Eye (tissue), 1 donor: ENCODE measurements around the gene PRAMEF15.
"Not testable (repeated sequence)": the region's sequence is repeated elsewhere in the genome, so short reads cannot be mapped to it uniquely, and the experiment has no call there.

Experiments used
- DNase-seq: peaks from one replicate; pipeline ENCODE4 v3.0.0-alpha.2; 2015

PRAMEF15 gene

GRCh38 chr1:13315281-13315680 is at the start of gene PRAMEF15:
PRAMEF15 (plus strand) TSS chr1:13315581; CDS start chr1:13318408, 2,827 bp downstream.
- not testable (repeated sequence) for DNase-seq

- DNase-seq = not testable (repeated sequence)
Measured at GRCh38 chr1:13277016-13277415, 38.4 kb upstream of the PRAMEF15 start.

DNA sequence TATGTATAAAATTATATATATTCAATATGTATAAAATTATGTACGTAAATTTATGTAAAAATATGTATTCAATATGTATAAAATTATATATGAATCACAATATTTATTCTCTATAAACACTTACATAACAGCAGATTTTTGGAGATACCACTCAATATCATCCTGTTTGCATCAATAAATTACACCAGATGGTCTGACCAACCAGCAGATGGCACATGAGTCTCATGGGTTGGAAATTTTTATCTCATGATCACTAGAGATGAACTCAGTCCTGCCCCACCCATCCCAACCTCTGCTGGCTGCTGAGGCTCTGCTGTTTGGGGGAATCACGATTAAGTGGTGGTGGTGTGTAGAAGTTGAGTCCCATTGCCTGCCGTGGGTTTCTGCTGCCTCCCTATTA is 35.8 kb upstream of the PRAMEF15 start:
- not testable (repeated sequence) for DNase-seq

DNA sequence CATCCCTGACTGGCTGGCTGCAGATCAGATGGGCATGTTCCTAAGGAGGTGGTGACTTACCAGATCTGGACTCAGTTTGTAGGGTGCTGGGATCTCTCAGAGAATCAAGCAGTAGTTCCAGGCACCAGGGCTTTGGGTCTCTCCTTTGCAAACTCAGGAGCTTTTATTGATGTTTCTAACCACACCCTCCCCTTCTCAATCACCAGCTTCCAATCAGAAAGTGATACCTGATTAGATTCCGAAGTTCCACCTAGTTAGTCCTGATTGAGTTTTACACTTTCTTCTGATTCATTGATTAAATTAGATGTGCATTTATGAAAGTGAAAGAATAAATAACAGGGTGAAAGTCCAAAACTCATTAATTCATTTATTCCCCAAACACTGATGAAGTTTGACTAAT is 30.3 kb upstream of the PRAMEF15 start, which contains the start of gene PRAMEF8:
Gene PRAMEF8, minus strand, starts transcription at position 101 of the 400 bp plus-strand sequence. CDS start 1,046 bp downstream, outside the sequence.
- DNase-seq = not testable (repeated sequence)

DNA sequence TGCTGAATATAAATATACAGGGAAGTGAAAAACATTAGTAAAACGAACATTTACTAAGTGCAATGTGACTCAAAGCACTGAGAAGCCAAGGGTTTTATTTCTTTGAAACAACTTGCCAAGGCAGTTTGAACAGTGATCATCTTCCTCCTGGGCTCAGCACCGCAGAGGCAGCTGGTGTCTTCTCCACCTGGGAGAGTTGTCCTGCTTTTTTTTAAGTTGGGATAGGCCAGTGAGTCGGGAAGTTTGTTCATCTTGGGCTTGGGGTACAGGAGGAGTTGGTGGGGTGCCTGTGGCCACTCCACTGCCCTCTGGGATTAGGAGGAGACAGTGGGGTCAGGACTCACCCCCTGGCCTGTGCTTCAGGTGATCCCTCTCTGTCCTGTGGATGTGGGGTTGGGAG is 26.4 kb upstream of the PRAMEF15 start:
- not testable (repeated sequence) for DNase-seq

- not testable (repeated sequence) for DNase-seq
Measured at GRCh38 chr1:13297216-13297931, 18.0 kb upstream of the PRAMEF15 start.

GRCh38 chr1:13298699-13299098 is 16.7 kb upstream of the PRAMEF15 start:
- DNase-seq = not testable (repeated sequence)

DNA sequence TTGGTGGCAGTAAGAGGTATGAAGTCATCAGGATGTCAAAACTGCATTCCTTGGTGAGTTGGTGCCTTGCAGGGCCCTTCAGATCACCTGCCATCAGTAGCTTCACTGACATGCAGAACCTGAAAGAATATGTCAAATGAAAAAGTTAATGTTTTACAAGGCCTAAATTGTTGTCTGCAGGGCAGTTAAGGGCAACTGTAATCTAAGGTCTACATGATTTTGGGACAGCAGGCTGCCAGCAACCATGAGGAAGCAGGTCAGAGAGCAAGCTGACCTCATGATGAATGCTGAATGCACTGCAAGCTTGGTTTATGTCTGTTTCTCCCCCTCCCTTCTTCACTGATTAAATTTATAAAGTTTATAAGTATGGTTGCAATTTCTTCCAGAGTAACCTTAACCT is 13.2 kb upstream of the PRAMEF15 start:
- not testable (repeated sequence) for DNase-seq

DNA sequence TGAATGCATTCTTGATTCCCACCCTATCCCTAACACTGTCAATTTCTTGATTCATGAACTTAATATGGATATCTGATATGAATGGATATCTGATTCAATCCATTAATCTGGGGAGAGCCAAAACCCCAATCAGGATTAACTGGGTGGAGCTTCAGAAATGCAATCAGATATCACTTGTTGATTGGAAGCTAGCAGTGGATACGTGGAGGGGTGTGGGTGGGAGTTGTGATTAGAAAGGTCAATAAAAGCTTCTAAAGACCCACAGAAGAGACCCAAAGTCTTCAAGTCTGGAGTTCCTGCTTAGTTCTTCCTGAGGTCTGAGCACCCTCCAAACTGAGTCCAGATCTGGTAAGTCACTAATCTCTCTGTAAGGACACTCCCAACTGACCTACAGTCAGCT is 12.1 kb upstream of the PRAMEF15 start, which contains the start of gene PRAMEF33:
Gene PRAMEF33, plus strand, starts transcription at position 301 of the 400 bp plus-strand sequence. CDS start 2,416 bp downstream, outside the sequence.
- DNase-seq = not testable (repeated sequence)

GRCh38 chr1:13342496-13342895 is 27.1 kb downstream of the PRAMEF15 start:
- not testable (repeated sequence) for DNase-seq

DNA sequence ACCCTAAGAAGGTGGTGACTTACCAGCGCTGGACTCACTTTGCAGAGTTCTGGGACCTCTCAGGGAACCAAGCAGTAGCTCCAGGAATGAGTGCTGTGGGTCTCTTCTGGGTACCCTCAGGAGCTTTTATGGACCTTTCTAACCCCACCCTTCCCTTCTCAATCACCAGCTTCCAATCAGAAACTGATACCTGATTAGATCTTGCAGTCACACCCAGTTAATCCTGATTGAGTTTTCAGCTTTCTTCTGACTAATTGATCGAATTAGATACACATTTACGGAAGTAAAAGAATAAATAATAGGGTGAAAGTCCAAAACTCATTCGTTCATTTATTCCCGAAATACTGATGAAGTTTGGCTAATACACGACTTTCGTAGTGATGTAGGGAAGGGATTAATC is 31.7 kb downstream of the PRAMEF15 start, which contains the start of gene PRAMEF14:
Gene PRAMEF14, minus strand, starts transcription at position 101 of the 400 bp plus-strand sequence. CDS start 1,820 bp downstream, outside the sequence.
- not testable (repeated sequence) for DNase-seq

- DNase-seq = not testable (repeated sequence)
Measured at GRCh38 chr1:13353476-13353875, 38.1 kb downstream of the PRAMEF15 start.

- not testable (repeated sequence) for DNase-seq
Measured at GRCh38 chr1:13354475-13354874, 39.1 kb downstream of the PRAMEF15 start.

- peak; percentile 79 for DNase-seq
Measured at GRCh38 chr1:13356774-13357173, 41.4 kb downstream of the PRAMEF15 start.

DNA sequence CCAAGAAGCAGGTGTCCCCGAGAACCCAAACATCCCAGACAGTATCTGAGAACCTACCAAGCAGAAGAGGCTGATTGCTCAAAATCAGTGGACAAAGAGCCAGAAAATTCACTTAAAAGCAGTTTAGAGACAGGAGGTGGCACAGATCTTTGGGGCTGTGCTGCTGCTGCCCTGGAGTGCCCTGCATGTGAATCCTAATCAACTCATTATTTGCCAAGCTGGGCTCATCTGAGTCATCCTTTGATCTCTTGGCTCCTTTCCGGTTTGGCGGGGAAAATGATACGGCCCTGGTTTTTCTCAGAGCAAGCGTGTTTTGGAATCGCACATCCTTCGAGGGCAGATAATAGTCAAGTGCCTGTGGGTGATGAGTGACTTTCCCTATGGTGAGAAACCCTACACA is 47.0 kb downstream of the PRAMEF15 start:
- not testable (repeated sequence) for DNase-seq

DNA sequence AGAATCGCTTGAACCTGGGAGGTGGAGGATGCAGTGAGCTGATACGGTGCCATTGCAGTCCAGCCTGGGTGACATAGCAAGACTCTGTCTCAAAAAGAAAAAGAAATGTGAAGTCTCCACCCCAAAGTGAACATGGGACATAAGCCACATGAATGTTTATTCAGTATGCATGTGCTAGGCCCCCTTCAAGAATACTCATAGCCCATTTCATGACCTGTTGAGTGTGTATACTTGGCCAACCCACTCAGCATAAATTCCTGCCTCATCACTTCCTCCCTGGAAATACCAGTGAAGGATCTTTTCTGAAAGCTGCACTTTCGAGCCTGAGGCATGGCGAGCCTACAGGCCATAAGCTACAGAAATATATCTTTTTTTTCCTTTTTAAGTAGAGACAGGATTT is 49.5 kb downstream of the PRAMEF15 start:
- not testable (repeated sequence) for DNase-seq

- not testable (repeated sequence) for DNase-seq
Measured at GRCh38 chr1:13366536-13366935, 51.2 kb downstream of the PRAMEF15 start.

DNA sequence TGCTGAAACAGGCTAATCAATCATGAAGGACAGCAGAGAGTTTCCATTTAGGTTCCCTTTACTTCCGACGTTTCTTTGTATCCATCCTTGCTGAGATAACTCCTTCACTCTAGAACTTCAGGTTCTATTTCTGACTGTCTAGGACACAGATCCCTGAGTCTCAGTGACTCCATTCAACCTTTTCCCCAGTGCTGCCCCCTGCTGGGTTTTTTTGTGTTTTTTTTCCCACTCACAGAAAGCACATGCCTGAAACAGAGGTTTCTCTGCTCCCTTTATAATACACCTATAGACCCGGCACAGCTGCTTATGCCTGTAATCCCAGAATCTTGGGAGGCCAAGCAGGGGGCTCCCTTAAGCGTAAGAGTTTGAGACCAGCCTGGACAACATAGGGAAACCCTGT is 53.2 kb downstream of the PRAMEF15 start:
- peak; percentile 14 for DNase-seq
